Daoy (cell line): ENCODE results near the gene SLC25A26. TPM values are rescaled to one million over a fixed set of nuclear protein-coding genes. Genes with fewer than 3 reads are reported as not detected.
A peak's percentile ranks its signal among the peaks of the same experiment; 100 is the strongest.

Experiments
- DNase-seq: peaks from one replicate; pipeline ENCODE4 v3.0.0-alpha.2; 2015; ENCODE audit warnings: low read depth
- total RNA-seq: library from RNA; depleted of rRNA; stranded (reverse); fragments of >200 nt; shearing (Covaris generic); gene quantifications from 2 replicates; pipeline ENCODE4 v1.2.3, GENCODE V29; 2014; rRNA removed

Gene SLC25A26, protein sequence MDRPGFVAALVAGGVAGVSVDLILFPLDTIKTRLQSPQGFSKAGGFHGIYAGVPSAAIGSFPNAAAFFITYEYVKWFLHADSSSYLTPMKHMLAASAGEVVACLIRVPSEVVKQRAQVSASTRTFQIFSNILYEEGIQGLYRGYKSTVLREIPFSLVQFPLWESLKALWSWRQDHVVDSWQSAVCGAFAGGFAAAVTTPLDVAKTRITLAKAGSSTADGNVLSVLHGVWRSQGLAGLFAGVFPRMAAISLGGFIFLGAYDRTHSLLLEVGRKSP
- total RNA-seq = 15.4 and 17.8 TPM in 2 replicates

DNA sequence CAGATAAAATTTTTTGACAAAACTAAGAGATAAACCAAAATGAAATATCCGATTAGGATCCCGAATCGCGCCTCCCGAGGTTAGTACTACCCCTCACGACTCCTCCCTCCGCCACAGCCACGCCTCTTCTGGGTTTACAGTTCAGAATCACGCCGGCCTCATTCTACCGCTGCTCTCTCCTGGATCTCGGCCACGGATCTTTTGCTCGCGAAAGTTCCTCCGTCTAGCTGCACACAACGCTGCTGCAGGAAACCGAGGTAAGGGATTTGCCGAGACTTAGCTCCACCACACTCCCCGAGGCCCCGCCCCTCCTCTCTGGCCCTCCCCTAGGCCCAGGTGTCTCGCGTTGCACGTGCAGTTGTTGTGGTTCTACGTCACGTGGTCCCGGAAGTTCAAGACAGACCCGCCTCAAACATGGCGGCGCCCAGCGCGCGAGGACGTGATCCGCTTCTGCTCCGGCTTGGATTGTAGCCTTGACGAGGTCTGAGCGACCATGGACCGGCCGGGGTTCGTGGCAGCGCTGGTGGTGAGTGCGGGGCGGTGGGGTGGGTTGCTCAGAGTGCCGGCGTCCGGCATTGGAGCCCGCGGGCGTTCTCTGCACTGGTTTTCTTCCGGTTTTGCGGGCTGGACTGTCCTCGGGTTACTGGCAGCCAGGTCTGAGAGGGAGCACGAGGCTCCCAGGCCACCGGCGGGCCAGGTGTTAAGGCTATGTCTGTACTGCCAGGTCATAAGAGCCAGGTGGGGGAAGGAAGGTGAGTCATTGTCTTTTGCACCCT is at the start of gene SLC25A26:
TSS of gene SLC25A26 (plus strand) at position 400 of the 776 bp plus-strand sequence. CDS start at position 494, 94 bp downstream.
- DNase-seq = peak; percentile 95

GRCh38 chr3:66172394-66172793 is 48.4 kb upstream of the SLC25A26 start:
- no peak for DNase-seq

- DNase-seq = no peak
These were observed 43.8 kb upstream of the SLC25A26 start for GRCh38 chr3:66177026-66177425.

DNA sequence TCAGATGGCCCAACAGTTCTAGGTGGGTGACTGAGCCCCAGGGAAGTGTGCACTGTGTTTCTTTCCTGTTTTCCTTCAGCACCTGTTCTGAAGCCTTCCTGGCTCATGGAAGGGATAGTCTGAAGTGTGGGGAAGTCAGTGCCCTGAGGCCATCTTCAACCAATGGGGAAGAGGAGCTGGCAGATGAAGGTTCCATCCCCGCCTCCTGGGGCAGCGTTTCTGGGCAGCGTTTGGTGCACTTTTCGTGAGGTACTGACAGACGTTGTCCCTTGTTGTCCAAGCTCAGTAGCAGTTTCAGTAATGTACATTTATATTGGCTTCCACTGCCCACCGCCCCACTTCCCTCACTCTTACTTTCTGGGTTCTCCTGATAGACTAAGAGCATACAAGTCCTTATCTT is 42.6 kb upstream of the SLC25A26 start:
- DNase-seq = no peak

GRCh38 chr3:66179793-66180192 is 41.0 kb upstream of the SLC25A26 start:
- no peak for DNase-seq

DNA sequence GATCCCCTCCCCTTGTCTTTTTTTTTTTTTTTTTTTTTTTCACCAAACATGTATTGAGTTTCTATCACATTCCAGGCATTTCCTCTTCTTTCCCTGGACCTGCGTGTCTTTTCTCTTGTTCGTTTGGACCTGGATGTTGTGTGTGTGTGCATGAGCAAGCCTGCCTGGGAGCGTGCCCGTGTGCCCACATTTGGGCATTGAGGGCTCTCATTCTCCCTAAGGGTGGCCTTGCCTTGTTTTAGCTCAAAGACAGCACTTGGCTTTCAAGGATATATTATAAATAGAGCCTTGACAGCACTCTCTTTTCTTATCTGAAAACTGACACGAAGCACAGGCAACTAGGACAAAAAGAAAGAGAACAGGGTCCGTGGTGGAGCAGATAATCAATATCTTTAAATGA is 39.0 kb upstream of the SLC25A26 start:
- DNase-seq = no peak

DNA sequence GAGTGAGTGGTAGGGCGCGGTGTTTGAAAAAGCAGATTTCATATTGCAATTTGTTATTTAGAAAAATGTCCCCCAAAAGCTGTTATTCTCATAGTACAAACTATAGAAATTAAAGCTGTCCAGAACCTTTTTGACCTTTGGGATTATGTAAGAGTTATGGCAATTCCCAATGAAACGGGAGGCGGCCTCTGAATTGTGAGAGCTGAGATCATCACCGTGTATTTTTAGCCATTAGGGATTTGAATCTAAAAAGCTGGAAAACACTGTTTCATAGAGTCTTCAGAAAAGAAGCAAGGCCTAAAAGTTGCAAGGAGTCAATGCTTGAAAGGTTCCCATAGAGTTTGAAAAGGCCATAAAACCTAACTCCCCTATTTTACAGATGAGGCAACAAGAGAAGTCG is 38.6 kb upstream of the SLC25A26 start:
- no peak for DNase-seq

DNA sequence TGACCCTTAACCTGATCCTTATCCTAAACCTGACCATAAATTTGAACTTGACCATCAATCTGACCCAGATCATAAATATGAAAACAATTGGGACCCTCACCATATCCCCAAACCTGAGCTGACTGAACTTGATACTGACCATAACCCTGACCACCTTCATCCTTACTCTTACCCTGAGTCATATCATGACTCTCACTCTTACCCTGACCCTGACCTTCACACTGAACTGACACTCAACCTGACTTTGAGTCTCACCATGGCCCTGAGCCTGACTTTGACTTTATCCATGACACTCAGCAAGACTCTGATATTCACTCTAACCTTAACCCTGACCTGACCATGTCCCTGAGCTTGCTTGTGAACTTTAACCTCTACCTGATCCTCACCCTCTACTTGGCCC is 34.3 kb upstream of the SLC25A26 start:
- no peak for DNase-seq

GRCh38 chr3:66195347-66195783 is 25.4 kb upstream of the SLC25A26 start:
- DNase-seq = peak; percentile 74

DNA sequence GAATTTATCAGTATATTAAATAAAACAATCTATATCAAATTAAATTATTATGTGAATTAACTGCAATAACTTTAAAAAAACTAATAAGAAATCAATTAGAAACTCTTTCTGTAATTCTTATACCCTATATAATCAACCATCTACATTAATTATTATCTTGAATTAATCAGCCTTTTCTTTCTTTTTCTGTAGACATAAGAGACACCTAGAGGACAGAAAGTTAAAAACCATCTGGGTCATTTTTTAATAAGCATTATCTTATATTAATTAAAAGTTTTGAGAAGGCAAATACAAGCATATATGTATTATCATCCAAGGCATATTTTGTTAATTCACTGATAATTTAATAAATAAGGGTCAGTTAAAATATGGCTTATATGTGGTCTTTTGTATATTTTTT is 24.2 kb upstream of the SLC25A26 start:
- DNase-seq = no peak

DNA sequence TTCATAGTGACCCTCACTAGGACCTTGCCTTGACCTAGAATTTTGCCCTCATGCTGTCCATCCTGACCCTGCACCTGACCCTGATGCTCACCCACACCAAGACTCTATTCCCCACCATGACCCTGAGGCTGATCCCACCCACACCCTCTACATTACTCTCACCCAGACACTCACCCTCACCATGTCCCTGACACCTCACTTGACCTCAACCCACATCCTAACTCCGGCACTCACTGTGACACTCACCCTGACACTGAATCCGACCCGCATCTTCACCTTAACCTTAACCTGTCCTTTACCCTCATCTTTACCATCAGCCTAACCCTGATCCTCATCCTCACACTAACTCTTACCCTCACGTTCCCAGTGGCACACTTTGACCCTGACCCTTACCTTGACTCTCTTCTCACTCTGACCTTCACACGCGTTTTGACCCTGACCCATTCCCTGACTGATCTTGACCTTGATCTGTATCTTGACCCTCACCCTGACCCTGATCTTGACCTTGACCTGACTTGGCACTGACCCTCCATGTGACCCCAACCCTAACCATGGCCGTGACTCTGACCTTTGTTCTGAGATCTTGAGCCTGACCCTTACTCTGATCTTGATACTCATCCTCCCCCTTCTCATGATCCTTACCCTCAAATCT is 22.2 kb upstream of the SLC25A26 start:
- DNase-seq = no peak

GRCh38 chr3:66199089-66199473 is 21.7 kb upstream of the SLC25A26 start:
- no peak for DNase-seq

DNA sequence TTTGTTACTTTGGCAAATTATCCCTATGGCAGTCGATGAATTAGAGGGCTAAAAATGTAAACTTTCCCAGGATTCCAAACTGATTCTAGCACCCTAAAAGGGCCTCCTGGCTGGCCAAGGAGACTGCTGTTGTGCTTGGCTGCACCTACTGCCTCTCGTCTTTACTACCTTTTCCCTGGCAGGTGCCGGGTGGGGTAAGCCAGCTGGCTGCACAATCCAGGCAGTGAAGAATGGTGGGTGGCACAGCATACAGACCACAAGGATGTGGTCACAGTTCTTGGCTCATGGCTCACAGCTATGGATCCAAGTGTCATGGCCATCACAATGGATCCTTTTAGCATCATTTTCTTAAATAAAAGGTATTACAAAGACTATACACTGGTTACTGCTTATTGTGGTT is 20.7 kb upstream of the SLC25A26 start:
- DNase-seq = no peak

- DNase-seq = no peak
These were observed 20.0 kb upstream of the SLC25A26 start for GRCh38 chr3:66200786-66201185.

GRCh38 chr3:66203275-66203674 is 17.5 kb upstream of the SLC25A26 start:
- no peak for DNase-seq

DNA sequence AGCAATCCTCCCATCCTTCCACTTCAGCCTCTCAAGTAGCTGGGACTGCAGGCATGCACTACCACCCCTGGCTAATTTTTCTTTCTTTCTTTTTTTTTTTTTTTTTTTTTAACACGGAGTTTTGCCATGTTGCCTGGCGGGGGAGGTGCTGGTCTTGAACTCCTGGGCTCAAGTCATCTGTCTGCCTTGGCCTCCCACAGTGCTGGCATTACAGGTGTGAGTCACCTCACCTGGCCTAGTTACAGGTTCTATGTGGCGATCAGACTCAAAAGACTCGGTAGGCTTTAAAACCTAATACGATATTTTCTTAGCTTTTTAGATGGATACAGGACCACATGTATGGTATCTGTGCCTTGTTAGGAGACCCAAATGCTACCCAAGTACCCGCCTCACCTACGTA is 14.0 kb upstream of the SLC25A26 start:
- DNase-seq = no peak

- no peak for DNase-seq
These were observed 12.6 kb upstream of the SLC25A26 start for GRCh38 chr3:66208189-66208588.

- no peak for DNase-seq
These were observed 10.0 kb upstream of the SLC25A26 start for GRCh38 chr3:66210687-66211295.

DNA sequence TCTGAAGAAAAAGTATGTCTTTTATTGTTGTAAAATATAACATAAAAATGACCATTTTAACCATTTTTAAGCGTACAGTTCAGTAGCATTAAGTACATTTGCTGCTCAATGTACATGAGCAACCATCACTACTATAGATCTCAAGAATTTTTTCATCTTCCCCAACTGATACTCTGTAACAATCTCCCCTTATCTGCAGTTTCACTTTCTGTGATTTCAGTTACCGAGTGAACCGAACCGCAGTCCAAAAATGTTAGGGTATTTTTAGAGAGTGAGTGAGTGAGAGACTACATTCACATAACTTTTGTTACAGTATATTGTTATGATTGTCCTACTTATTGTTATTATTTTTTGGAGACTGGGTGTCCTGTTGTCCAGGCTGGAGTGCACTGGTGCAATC is 9.0 kb upstream of the SLC25A26 start:
- DNase-seq = no peak

DNA sequence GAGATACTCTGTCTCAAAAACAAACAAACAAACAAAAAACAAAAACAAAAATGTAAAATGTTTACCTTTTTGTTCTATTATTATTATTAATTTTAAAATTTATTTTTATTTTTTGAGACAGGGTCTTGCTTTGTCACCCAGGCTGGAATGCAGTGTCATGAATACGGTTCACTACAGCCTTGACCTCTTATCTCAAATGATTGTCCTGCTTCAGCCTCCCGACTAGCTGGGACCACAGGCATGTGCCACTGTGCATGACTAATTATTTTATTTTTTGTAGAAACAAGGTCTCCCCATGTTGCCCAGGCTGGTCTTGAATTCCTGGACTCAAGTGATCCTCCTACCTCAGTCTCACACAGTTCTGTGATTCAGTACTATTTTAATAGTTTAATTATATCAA is 5.7 kb upstream of the SLC25A26 start:
- DNase-seq = no peak

DNA sequence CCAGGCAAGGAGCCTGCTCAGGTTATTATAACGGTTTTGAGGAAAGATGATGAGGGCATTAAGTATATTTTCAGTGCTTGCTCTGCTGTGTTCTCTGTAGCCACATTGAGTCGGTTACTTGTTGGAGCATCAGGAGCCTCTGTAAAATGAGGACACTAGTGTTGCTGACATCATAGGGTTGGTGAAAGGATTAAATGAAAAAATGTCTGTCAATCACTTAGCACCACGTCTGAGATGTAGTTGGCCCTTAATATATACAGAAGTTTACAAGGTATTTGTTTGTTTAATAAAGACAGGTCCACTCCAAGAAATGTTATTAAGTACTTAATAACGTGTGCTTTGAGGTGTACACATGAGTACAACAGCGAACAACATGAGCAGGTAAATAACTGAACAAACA is 735 bp upstream of the SLC25A26 start:
- DNase-seq = no peak

- no peak for DNase-seq
These were observed 3.4 kb downstream of the SLC25A26 start for GRCh38 chr3:66224220-66224619.
